DOHH2 (cell line): ENCODE measurements around the gene TPRX2.
"Not testable (repeated sequence)": the region's sequence is repeated elsewhere in the genome, so short reads cannot be mapped to it uniquely, and the experiment has no call there.

Experiments
- H3F3A ChIP-seq: fragments of 200-600 bp; sonication (generic), shearing (Covaris generic); 2 replicates; pipeline ENCODE4 v1.6.0; 2016; ENCODE audit warnings: antibody characterized with exemption, mild to moderate bottlenecking; ENCODE audit not compliant: control insufficient read depth, insufficient read depth
- H3K27ac ChIP-seq: fragments of 200-600 bp; sonication (generic); 2 replicates; pipeline ENCODE4 v1.5.1; 2014; ENCODE audit warnings: low read depth, mild to moderate bottlenecking, low read length, moderate library complexity
- H3K27me3 ChIP-seq: fragments of 200-600 bp; sonication (generic); 2 replicates; pipeline ENCODE4 v1.6.1; 2014; ENCODE audit warnings: mild to moderate bottlenecking, low read length, mixed read lengths; ENCODE audit not compliant: control insufficient read depth
- H3K36me3 ChIP-seq: fragments of 200-600 bp; sonication (generic); 2 replicates; pipeline ENCODE4 v1.6.1; 2014; ENCODE audit warnings: mild to moderate bottlenecking, low read length, moderate library complexity, mixed read lengths; ENCODE audit not compliant: control insufficient read depth
- H3K4me1 ChIP-seq: fragments of 200-600 bp; sonication (generic); 2 replicates; pipeline ENCODE4 v1.6.1; 2014; ENCODE audit warnings: mild to moderate bottlenecking, low read length, mixed read lengths; ENCODE audit not compliant: control insufficient read depth
- H3K4me2 ChIP-seq: fragments of 200-600 bp; sonication (generic); 2 replicates; pipeline ENCODE4 v1.6.0; 2014; ENCODE audit warnings: mild to moderate bottlenecking, low read length, moderate library complexity
- H3K4me3 ChIP-seq: fragments of 200-600 bp; sonication (generic); 2 replicates; pipeline ENCODE4 v1.5.1; 2014; ENCODE audit warnings: mild to moderate bottlenecking, low read length, mixed read lengths
- H3K79me2 ChIP-seq: fragments of 200-600 bp; sonication (generic); 2 replicates; pipeline ENCODE4 v1.6.1; 2014; ENCODE audit warnings: mild to moderate bottlenecking, low read length, mixed read lengths; ENCODE audit not compliant: control insufficient read depth
- H3K9me2 ChIP-seq: fragments of 200-600 bp; sonication (generic); replicated peaks from 2 replicates; pipeline ENCODE4 v1.6.1; 2014; ENCODE audit warnings: mild to moderate bottlenecking, low read length, mixed read lengths; ENCODE audit not compliant: control insufficient read depth
- H3K9me3 ChIP-seq: fragments of 200-600 bp; sonication (generic); 2 replicates; pipeline ENCODE4 v1.6.1; 2014; ENCODE audit warnings: antibody characterized with exemption, low read length, mixed read lengths; ENCODE audit not compliant: control insufficient read depth, insufficient read depth
- H4K20me1 ChIP-seq: fragments of 200-600 bp; sonication (generic); 2 replicates; pipeline ENCODE4 v1.6.0; 2014; ENCODE audit warnings: low read depth, mild to moderate bottlenecking, antibody characterized with exemption, low read length, moderate library complexity; ENCODE audit not compliant: control insufficient read depth, insufficient read depth

The TPRX2 gene

DNA sequence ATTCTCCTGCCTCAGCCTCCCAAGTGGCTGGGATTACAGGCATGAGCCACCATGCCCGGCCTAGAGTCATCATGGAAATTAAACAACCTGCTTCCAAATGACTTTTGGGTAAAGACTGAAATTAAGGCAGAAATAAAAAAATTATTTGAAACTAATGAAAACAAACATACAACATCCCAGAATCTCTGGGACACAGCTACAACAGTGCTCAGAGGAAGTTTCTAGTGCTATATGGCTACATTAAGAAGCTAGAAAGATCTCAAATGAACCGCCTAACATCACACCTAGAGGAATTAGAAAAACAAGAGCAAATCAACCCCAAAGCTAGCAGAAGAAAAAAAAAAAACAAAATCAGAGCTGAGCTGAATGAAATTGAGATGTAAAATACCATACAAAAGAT, 51.2 kb downstream of the TPRX2 start:
- not testable (repeated sequence) for H3K79me2 ChIP-seq, H3K9me2 ChIP-seq, H3K27ac ChIP-seq, H3K27me3 ChIP-seq, H3F3A ChIP-seq, H4K20me1 ChIP-seq, H3K4me2 ChIP-seq, H3K36me3 ChIP-seq, H3K4me3 ChIP-seq, H3K4me1 ChIP-seq, H3K9me3 ChIP-seq
